Suprapubic skin (tissue), 4 donors: ENCODE measurements around the gene TRAPPC2L. TPM values are rescaled to one million over a fixed set of nuclear protein-coding genes. Genes with fewer than 3 reads are reported as not detected.

Source experiments
- DNase-seq, 2 donors: peaks; one replicate each; pipeline ENCODE4 v3.0.0-alpha.2; 2019; ENCODE audit warnings: low spot score in 2 of 2
- H3K27ac ChIP-seq: fragments of 200-600 bp; sonication (generic); one replicate; pipeline ENCODE4 v1.5.1; 2019
- H3K27me3 ChIP-seq: fragments of 200-600 bp; sonication (generic); one replicate; pipeline ENCODE4 v1.5.1; 2019
- H3K36me3 ChIP-seq: fragments of 200-600 bp; sonication (generic); one replicate; pipeline ENCODE4 v1.5.1; 2019
- H3K4me1 ChIP-seq: fragments of 200-600 bp; sonication (generic); one replicate; pipeline ENCODE4 v1.5.1; 2019
- H3K4me3 ChIP-seq: fragments of 200-600 bp; sonication (generic); one replicate; pipeline ENCODE4 v1.5.1; 2019; ENCODE audit warnings: mild to moderate bottlenecking
- H3K9me3 ChIP-seq: fragments of 200-600 bp; sonication (generic); one replicate; pipeline ENCODE4 v1.5.1; 2019
- EP300 ChIP-seq: sonication (generic); formaldehyde crosslinking; IDR thresholded peaks from one replicate; pipeline ENCODE4 v1.6.1; 2017; ENCODE audit warnings: antibody characterized with exemption
- POLR2A ChIP-seq, 2 donors: fragments of 450-650 bp; IDR thresholded peaks; one replicate each; pipeline ENCODE4 v1.6.1; 2017; ENCODE audit warnings: antibody characterized with exemption in 2 of 2, mild to moderate bottlenecking in 2 of 2, moderate library complexity in 2 of 2
- POLR2AphosphoS5 ChIP-seq, 3 donors: sonication (generic); formaldehyde crosslinking; IDR thresholded peaks; one replicate each; pipeline ENCODE4 v1.6.1; 2017; ENCODE audit warnings: antibody characterized with exemption in 3 of 3
- WGBS: methylation state at CpG from one replicate; pipeline ENCODE4 v1.1.5; 2018; 5-methylcytosine and 5-hydroxymethylcytosine counted together
- total RNA-seq, 4 donors: library from RNA; depleted of rRNA; stranded (reverse); fragments of >200 nt; gene quantifications; one replicate each; pipeline ENCODE4 v1.1.0, GENCODE V29; 2016
- TF ChIP-seq, protein P1 (sequence below), 2 donors: fragments of 200-600 bp in 1 of 2; fragments of 450-650 bp in 1 of 2; sonication (generic) in 1 of 2; IDR thresholded peaks; one replicate each; pipeline ENCODE4 v1.5.1; 2016 to 2019; ENCODE audit warnings: antibody characterized with exemption in 2 of 2, mild to moderate bottlenecking in 1 of 2, moderate library complexity in 1 of 2

The TRAPPC2L gene
- total RNA-seq, 4 donors from 2014 or later, result 31.9 to 49.2 (median 36.3) TPM

DNA sequence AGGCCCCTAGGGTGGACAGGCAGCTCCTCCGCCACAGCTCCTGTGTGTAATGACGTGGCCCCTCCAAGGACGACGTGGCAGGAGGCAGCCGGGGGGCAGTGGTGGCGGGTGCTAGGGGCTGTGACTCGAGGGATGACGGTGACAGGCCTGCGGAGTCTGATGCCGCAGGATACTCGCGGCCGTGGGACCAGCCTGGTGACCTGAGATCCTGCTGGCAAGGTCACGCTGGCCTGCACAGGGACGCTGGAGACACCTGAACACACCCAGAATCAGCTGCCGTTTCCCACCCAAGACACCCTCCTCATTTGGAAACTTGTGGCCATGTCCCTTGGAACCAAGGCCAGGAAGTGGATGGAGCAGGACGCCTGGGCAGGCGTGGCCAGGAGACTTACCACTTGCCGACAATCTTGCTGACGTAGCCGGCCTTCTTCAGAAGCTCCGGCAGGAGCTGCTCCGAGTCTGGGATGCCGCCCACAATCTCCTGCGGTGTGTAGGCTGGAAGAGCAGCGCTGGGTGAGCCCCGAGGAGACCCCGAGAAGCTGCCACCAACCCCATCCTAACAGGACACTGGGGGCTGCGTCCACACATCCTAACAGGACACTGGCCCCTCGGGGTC is 16.2 kb upstream of the TRAPPC2L start:
- H3K4me1 ChIP-seq, result no peaks in the 10 kb centered on the region
- H3K9me3 ChIP-seq, result no peaks in the 10 kb centered on the region
- peaks cover 58% of the 10 kb centered on the region for H3K36me3 ChIP-seq
- no peaks in the 10 kb centered on the region for H3K27me3 ChIP-seq
- 96% methylated on average over 12 of the region's 30 CpGs for WGBS
- no peak for DNase-seq
- TF ChIP-seq EP300 (no peak), POLR2A (IDR thresholded peaks at IDR 0.05) (no peak), POLR2AphosphoS5 (IDR thresholded peaks at IDR 0.05) (no peak)
- TF ChIP-seq, protein P1, sequence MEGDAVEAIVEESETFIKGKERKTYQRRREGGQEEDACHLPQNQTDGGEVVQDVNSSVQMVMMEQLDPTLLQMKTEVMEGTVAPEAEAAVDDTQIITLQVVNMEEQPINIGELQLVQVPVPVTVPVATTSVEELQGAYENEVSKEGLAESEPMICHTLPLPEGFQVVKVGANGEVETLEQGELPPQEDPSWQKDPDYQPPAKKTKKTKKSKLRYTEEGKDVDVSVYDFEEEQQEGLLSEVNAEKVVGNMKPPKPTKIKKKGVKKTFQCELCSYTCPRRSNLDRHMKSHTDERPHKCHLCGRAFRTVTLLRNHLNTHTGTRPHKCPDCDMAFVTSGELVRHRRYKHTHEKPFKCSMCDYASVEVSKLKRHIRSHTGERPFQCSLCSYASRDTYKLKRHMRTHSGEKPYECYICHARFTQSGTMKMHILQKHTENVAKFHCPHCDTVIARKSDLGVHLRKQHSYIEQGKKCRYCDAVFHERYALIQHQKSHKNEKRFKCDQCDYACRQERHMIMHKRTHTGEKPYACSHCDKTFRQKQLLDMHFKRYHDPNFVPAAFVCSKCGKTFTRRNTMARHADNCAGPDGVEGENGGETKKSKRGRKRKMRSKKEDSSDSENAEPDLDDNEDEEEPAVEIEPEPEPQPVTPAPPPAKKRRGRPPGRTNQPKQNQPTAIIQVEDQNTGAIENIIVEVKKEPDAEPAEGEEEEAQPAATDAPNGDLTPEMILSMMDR (IDR thresholded peaks at IDR 0.05), result no peak
- H3K27ac ChIP-seq, result no peak overlapping the region
- no peak overlapping the region for H3K4me3 ChIP-seq

DNA sequence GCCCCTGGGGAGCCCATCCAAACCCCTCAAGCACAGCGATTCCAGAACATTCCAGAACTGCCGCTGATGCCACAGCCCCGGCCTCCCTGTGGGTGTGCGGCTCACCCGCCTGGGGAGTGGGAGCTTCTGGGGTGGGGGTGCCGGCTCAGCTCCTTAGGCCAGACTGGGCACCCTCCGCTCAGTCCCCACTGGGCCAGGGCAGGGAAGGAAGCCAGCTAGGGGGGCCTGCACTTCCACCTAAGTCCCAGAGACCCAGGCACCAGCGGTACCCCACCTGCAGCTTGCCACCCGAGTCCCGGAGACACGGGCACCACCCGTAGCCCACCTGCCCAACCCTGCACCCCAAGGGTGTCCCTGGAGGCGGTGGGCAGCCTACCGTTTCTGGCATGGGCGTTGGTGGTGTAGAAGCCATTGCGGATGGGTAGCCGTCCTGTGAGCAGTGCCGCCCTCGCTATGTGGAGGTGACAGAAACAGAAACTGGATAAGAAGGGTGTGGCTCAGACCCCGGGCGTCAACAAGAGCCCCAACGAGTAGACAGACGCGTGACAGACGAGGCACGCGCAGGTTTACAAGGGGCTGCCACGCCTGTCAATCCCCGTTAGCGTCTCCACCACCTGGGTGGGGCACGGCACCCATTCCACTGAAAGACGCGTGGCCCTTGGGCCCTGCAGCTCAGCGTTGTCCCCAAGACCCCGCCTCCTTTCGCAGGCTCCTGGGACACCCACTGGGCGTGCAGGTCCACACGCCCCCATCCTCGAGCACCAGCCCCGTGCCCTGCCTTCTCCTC is 15.2 kb upstream of the TRAPPC2L start:
- H3K4me1 ChIP-seq, result no peaks in the 10 kb centered on the region
- no peak overlapping the region for H3K4me3 ChIP-seq
- H3K27ac ChIP-seq, result no peak overlapping the region
- DNase-seq, result no peak
- H3K9me3 ChIP-seq, result no peaks in the 10 kb centered on the region
- no peak for TF ChIP-seq POLR2A (IDR thresholded peaks at IDR 0.05)
- TF ChIP-seq POLR2AphosphoS5 (IDR thresholded peaks at IDR 0.05), result no peak
- TF ChIP-seq, protein P1 (IDR thresholded peaks at IDR 0.05), result no peak
- no peak for TF ChIP-seq EP300
- 92% methylated on average over 28 of the region's 40 CpGs for WGBS
- H3K27me3 ChIP-seq, result no peaks in the 10 kb centered on the region
- peaks cover 56% of the 10 kb centered on the region for H3K36me3 ChIP-seq

DNA sequence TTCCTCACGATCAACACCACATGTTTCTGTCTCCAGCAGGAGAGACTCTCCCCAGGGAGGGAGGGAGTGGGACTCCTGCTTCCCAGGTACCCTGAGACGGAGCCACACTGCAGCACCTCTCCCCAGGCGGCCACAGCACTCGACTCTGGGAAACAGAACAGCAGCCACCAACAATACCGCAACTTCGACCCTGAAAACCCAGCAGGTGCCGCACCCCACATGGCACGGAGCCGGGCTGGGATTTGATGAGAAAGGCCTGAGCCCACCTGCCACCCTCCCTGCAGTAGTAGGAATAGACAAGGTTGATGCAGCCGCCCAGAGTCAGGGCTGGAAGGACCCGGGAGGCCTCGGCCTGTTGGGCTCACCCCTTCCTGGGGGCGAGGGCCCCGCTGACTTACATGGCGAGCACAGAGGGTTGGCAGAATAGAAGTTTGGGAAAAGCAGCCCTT is 14.6 kb upstream of the TRAPPC2L start:
- no peak overlapping the region for H3K4me3 ChIP-seq
- no peak overlapping the region for H3K27ac ChIP-seq
- peaks cover 56% of the 10 kb centered on the region for H3K36me3 ChIP-seq
- 93% methylated on average over 11 of the region's 15 CpGs for WGBS
- H3K9me3 ChIP-seq, result no peaks in the 10 kb centered on the region
- no peak for DNase-seq
- H3K27me3 ChIP-seq, result no peaks in the 10 kb centered on the region
- TF ChIP-seq POLR2AphosphoS5 (IDR thresholded peaks at IDR 0.05) (no peak), POLR2A (IDR thresholded peaks at IDR 0.05) (no peak), EP300 (no peak)
- TF ChIP-seq, protein P1 (IDR thresholded peaks at IDR 0.05), result no peak
- no peaks in the 10 kb centered on the region for H3K4me1 ChIP-seq

DNA sequence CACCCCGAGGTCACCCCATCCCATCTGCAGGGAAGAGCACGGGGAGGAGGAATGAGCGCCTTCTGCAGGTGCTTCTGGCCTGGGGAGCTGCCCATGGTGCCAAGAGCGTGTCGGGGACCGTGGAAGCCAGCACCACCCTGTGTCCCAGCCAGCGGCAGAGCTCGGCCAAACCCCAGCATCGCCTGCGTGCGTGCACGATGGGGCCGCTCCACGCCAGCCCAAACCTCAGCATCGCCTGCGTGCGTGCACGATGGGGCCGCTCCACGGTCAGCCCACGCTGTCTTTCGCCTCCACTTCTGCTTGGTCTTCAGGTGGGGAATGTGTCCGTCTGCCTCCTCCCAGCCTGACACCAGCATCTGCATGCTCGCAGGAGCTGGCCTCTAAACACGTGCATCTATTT is 14.1 kb upstream of the TRAPPC2L start:
- no peak overlapping the region for H3K4me3 ChIP-seq
- no peaks in the 10 kb centered on the region for H3K27me3 ChIP-seq
- 97% methylated on average over 10 of the region's 25 CpGs for WGBS
- no peak overlapping the region for H3K27ac ChIP-seq
- no peak for DNase-seq
- no peak for TF ChIP-seq POLR2A (IDR thresholded peaks at IDR 0.05)
- no peak for TF ChIP-seq POLR2AphosphoS5 (IDR thresholded peaks at IDR 0.05)
- TF ChIP-seq, protein P1 (IDR thresholded peaks at IDR 0.05), result no peak
- no peak for TF ChIP-seq EP300
- peaks cover 57% of the 10 kb centered on the region for H3K36me3 ChIP-seq
- H3K4me1 ChIP-seq, result no peaks in the 10 kb centered on the region
- no peaks in the 10 kb centered on the region for H3K9me3 ChIP-seq

DNA sequence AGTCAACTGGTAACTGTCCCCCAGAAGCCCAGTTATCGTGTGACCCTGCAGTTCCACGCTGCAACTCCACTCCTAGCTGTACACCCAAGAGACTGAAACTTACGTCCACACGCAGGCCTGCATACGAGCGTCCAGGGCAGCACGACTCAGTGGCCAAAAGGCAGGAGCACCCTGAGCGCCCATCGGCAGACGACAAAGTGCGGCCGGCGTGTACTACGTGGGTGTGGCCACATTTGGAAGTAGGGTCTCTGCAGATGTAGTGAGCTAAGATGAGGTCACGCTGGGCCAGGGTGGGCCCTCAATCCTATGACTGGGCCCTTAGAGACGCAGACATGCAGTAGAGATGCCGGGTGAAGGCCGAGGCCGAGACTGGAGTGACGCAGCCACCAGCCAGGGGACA is 13.7 kb upstream of the TRAPPC2L start:
- H3K4me3 ChIP-seq, result no peak overlapping the region
- TF ChIP-seq EP300 (no peak), POLR2A (IDR thresholded peaks at IDR 0.05) (no peak), POLR2AphosphoS5 (IDR thresholded peaks at IDR 0.05) (no peak)
- TF ChIP-seq, protein P1 (IDR thresholded peaks at IDR 0.05), result no peak
- no peaks in the 10 kb centered on the region for H3K27me3 ChIP-seq
- H3K36me3 ChIP-seq, result peaks cover 54% of the 10 kb centered on the region
- DNase-seq, result no peak
- 97% methylated on average over 20 of the region's 20 CpGs for WGBS
- no peak overlapping the region for H3K27ac ChIP-seq
- H3K4me1 ChIP-seq, result no peaks in the 10 kb centered on the region
- no peaks in the 10 kb centered on the region for H3K9me3 ChIP-seq
